GOT3 (cell line): ENCODE measurements around the gene APLP2.
"Not testable (repeated sequence)": the region's sequence is repeated elsewhere in the genome, so short reads cannot be mapped to it uniquely, and the experiment has no call there.

Experiments used
- DNase-seq: peaks from one replicate; lab custom pipeline; 2025; ENCODE audit warnings: mixed read lengths; lab: John Stamatoyannopoulos, UW

Gene APLP2

DNA sequence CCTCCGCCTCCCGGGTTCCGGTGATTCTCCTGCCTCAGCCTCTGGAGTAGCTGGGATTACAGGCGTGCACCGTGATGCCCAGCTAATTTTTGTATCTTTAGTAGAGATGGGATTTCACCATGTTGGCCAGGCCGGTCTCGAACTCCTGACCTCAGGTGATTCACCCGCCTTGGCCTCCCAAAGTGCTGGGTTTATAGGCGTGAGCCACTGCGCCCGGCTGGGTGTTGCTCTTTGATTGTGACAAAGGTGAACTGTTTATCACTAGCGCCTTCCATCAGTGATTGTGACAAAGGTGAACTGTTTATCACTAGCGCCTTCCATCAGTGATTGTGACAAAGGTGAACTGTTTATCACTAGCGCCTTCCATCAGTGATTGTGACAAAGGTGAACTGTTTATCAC, 123.9 kb downstream of the APLP2 start:
- DNase-seq, result not testable (repeated sequence)
